RWPE1 (cell line): ENCODE measurements around the gene RNU5D-1.
"Not testable (repeated sequence)": the region's sequence is repeated elsewhere in the genome, so short reads cannot be mapped to it uniquely, and the experiment has no call there.

Experiments used
- CTCF ChIA-PET: fragments of 350-600 bp; sonication (Branson Sonifier 250); formaldehyde crosslinking; extraction: SDS; loops from one replicate; lab custom pipeline; 2021; lab: Yijun Ruan, JAX
- POLR2A ChIA-PET: fragments of 400-600 bp; formaldehyde crosslinking; extraction: SDS; loops from one replicate; lab custom pipeline; 2020; ENCODE audit warnings: antibody characterized with exemption; ENCODE audit not compliant: low non-redundant PET; lab: Yijun Ruan, JAX
- DNase-seq: peaks from one replicate; pipeline ENCODE4 v3.0.0; 2012; ENCODE audit warnings: low spot score
- H3K27ac ChIP-seq: fragments of 450-650 bp; 2 replicates; pipeline ENCODE4 v1.5.1; 2017
- TF ChIP-seq, protein P1 (sequence below): fragments of 450-650 bp; conservative IDR thresholded peaks from 2 replicates; pipeline ENCODE4 v1.5.1; 2017; ENCODE audit warnings: low read depth, mild to moderate bottlenecking

Gene RNU5D-1

DNA sequence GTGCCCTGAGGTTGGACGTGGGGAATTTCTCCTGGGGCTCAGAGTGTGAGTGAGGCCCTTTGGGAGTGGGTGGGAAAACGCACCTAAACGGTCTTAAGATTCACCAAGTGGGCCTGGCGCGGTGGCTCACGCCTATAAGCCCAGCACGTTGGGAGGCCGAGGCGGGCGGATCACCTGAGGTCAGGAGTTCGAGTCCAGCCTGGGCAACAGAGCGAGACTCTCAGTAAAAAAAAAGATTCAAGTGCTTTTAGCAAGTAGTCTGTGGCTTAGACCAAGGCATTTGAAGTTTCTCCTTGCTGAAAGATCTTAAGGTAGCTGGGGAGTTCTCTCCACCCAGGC, 45.7 kb upstream of the RNU5D-1 start:
- no peak for DNase-seq
- CTCF ChIA-PET = interaction anchor here (0.7 kb wide), 1 partner anchor 37 kb away, joined by 4 read pairs; no protein-coding TSS in a partner anchor
- peak overlapping the region; percentile 89 for H3K27ac ChIP-seq
- POLR2A ChIA-PET = no interaction called here
- TF ChIP-seq, protein P1, sequence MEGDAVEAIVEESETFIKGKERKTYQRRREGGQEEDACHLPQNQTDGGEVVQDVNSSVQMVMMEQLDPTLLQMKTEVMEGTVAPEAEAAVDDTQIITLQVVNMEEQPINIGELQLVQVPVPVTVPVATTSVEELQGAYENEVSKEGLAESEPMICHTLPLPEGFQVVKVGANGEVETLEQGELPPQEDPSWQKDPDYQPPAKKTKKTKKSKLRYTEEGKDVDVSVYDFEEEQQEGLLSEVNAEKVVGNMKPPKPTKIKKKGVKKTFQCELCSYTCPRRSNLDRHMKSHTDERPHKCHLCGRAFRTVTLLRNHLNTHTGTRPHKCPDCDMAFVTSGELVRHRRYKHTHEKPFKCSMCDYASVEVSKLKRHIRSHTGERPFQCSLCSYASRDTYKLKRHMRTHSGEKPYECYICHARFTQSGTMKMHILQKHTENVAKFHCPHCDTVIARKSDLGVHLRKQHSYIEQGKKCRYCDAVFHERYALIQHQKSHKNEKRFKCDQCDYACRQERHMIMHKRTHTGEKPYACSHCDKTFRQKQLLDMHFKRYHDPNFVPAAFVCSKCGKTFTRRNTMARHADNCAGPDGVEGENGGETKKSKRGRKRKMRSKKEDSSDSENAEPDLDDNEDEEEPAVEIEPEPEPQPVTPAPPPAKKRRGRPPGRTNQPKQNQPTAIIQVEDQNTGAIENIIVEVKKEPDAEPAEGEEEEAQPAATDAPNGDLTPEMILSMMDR = no peak

DNA sequence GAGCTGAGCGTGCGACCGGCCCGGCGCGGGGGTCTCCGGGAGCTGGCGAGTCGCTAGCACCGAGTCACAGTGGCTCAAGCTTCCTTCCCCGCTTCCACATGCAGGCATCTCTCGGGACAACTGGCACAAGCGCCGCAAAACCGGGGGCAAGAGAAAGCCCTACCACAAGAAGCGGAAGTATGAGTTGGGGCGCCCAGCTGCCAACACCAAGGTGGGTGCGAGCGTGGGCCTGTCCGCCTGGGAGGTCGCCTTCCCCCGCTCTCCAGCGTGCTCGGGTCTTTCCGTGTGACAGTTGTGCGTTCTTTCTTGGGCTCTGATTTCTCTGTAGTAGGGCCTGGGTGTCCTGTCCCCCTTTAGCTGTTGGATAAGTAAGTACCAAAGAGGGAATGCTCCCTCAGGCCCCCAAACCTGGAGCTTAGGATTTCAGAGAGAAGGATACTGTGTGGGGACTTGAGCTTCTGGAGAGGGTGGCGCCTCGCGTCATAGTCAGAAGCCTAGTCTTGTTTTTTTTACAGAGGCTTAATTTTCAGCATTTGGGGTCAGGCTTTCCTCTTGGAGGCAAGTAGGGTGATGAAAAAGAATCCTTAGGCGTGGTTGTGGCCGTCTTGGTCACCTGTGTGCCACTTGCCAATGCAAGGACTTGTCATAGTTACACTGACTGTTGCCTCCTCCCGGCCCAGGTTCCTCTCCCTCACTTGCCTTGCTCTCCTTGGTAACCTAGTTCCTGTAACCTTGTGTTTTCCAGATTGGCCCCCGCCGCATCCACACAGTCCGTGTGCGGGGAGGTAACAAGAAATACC, 45.2 kb upstream of the RNU5D-1 start:
- TF ChIP-seq, protein P1 = no peak
- CTCF ChIA-PET = interaction anchor here (0.7 kb wide), 1 partner anchor 37 kb away, joined by 4 read pairs; no protein-coding TSS in a partner anchor
- POLR2A ChIA-PET = interaction anchor here (0.5 to 1.6 kb wide), 5 partner anchors 18 to 1561 kb away, joined by 3 to 8 read pairs (median 4); partner anchors contain the start of gene PLK3
- peak overlapping the region; percentile 89 for H3K27ac ChIP-seq
- no peak for DNase-seq

DNA sequence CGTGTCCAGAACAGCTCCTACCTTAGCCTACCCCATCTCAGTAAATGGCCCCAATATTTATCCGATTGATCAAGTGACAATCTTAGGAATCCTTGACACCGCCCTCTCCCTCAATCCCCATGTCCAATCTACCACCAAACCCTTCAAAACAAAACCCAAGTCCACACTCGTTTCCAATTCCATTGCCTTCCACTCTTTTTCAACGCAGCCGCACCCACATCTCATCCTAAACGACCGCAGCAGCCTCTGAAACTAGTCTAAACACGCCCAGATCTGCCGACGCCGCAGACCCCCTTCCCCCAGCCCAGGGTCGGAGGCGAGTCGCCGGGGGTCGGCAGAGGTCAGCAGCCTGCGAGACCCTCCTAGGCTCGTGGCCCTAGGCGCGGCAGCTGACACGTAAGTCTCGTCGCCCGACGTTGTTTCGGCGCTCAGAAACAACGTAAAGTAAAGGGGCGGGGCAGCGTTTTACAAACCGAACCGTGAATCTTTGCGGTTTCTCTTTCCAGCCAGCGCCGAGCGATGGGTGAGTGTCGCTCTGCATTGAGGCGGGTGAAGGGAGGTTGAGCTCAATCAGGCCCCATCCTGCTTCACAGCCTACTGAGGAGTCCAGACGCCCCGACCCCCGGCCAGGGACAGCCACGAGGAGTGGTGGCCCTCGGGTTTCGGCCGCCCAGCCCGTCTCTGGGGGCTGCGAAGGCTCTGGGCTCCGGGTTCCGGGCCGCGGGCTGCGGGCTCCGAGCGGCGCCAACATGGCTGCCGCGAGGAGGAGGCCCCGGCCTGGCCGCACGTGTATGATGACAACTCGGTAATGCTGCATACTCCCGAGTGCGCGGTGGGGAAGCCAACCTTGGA, 44.3 kb upstream of the RNU5D-1 start, which contains the start of gene RPS8:
RPS8 (plus strand) TSS at position 463 of the 852 bp plus-strand sequence; CDS start at position 520, 57 bp downstream.
- TF ChIP-seq, protein P1 = no peak
- ChIA-PET CTCF (no interaction called here), POLR2A (interaction anchor here (0.5 to 1.6 kb wide), 6 partner anchors 15 to 1562 kb away, joined by 3 to 8 read pairs (median 4); partner anchors contain the start of gene PLK3)
- peak; percentile 78 for DNase-seq
- peak within 1 kb of the TSS; percentile 89 for H3K27ac ChIP-seq

DNA sequence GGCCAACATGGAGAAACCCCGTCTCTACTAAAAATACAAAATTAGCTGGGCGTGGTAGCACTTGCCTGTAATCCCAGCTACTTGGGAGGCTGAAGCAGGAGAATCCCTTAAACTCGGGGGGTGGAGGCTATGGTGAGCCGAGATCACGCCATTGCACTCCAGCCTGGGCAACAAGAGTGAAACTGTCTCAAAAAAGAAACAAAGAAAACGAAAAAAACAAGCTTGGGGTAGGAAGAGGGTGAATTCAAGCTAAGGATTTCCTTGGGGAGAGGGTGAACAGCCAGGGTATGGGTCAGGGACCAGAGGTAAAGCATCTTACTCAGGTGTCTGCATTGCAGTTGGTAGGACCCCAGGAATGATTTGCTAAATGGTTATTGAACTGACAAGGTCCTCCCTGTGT, 35.5 kb upstream of the RNU5D-1 start:
- ChIA-PET POLR2A (interaction anchor here (0.6 kb wide), 1 partner anchor 59 kb away, joined by 3 read pairs; no protein-coding TSS in a partner anchor), CTCF (interaction anchor here (1.0 to 1.1 kb wide), 2 partner anchors 20 to 35 kb away, joined by 3 read pairs; no protein-coding TSS in a partner anchor)
- peak overlapping the region; percentile 29 for H3K27ac ChIP-seq
- not testable (repeated sequence) for DNase-seq

DNA sequence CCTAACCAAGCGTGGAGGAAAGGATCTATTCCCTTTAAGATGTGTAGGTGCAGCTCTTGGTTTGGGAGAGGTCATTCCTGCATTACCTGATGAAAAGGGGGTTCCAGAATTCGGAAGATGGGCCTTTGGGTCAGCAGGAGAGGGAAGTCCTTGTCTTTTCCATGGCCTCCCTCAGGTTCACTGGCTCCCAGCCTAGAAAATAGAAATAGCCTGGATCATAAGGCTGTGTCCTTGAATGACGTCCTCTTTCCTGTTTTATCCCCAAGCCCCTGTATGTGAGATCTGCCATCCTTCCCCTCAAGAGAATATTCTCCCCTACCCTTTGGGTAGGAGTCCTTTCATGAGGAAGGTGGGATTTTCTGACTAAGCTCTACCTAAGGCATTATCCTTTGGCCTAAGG, 29.9 kb upstream of the RNU5D-1 start:
- CTCF ChIA-PET = no interaction called here
- no peak for DNase-seq
- POLR2A ChIA-PET = interaction anchor here (1.2 kb wide), 1 partner anchor 14 kb away, joined by 3 read pairs; no protein-coding TSS in a partner anchor
- TF ChIP-seq, protein P1 = no peak
- H3K27ac ChIP-seq = 0 out of 2 replicates have a peak overlapping the region, but pooled peaks have one; percentile 0

DNA sequence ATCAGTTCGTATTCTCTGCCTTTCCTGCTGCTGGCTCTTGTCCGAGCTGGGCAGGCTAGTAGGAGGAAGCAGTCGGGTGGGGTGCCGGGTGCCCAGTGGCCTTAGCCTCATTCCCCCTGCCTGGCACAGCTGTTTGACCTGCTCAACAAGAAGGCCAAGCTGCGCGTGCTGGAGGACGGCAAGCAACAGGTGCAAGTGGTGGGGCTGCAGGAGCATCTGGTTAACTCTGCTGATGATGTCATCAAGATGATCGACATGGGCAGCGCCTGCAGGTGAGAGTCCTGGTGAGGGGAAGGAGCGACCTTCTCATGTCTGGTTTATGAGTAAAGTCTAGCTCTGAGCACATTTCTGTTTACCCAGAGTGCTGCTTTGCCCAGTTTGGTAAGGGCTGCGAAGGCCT, 28.1 kb upstream of the RNU5D-1 start:
- H3K27ac ChIP-seq = no peak overlapping the region
- TF ChIP-seq, protein P1 = no peak
- CTCF ChIA-PET = interaction anchor here (0.6 to 0.7 kb wide), 2 partner anchors 28 to 1581 kb away, joined by 3 to 4 read pairs; partner anchors contain the start of gene RNU5D-1
- DNase-seq = no peak
- POLR2A ChIA-PET = no interaction called here
